Subcutaneous adipose tissue (tissue), 4 donors: ENCODE measurements around the gene RAB24. TPM values are rescaled to one million over a fixed set of nuclear protein-coding genes. Genes with fewer than 3 reads are reported as not detected.

Experiments
- CTCF ChIP-seq: fragments of 450-650 bp; IDR thresholded peaks from one replicate; pipeline ENCODE4 v1.5.1; 2016; ENCODE audit warnings: low read depth, mild to moderate bottlenecking, control low read depth, antibody characterized with exemption, moderate library complexity
- total RNA-seq, 4 donors: library from RNA; depleted of rRNA; stranded (reverse); fragments of >200 nt; gene quantifications; one replicate each; pipeline ENCODE4 v1.1.0, GENCODE V29; 2016

Gene RAB24
- total RNA-seq, 4 donors from 2014 or later, result 19.4 to 35.6 (median 26.3) TPM

GRCh38 chr5:177294632-177295031 is 8.9 kb downstream of the RAB24 start:
- TF ChIP-seq CTCF, result no peak

DNA sequence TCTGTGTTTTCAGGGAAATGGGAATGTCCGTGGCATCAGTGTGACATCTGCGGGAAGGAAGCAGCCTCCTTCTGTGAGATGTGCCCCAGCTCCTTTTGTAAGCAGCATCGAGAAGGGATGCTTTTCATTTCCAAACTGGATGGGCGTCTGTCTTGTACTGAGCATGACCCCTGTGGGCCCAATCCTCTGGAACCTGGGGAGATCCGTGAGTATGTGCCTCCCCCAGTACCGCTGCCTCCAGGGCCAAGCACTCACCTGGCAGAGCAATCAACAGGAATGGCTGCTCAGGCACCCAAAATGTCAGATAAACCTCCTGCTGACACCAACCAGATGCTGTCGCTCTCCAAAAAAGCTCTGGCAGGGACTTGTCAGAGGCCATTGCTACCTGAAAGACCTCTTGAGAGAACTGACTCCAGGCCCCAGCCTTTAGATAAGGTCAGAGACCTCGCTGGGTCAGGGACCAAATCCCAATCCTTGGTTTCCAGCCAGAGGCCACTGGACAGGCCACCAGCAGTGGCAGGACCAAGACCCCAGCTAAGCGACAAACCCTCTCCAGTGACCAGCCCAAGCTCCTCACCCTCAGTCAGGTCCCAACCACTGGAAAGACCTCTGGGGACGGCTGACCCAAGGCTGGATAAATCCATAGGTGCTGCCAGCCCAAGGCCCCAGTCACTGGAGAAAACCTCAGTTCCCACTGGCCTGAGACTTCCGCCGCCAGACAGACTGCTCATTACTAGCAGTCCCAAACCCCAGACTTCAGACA is 9.5 kb downstream of the RAB24 start:
- TF ChIP-seq CTCF, result no peak

GRCh38 chr5:177291735-177292134 is 11.8 kb downstream of the RAB24 start:
- TF ChIP-seq CTCF, result no peak

- TF ChIP-seq CTCF, result no peak
Observed at GRCh38 chr5:177290816-177291596, 12.5 kb downstream of the RAB24 start.

DNA sequence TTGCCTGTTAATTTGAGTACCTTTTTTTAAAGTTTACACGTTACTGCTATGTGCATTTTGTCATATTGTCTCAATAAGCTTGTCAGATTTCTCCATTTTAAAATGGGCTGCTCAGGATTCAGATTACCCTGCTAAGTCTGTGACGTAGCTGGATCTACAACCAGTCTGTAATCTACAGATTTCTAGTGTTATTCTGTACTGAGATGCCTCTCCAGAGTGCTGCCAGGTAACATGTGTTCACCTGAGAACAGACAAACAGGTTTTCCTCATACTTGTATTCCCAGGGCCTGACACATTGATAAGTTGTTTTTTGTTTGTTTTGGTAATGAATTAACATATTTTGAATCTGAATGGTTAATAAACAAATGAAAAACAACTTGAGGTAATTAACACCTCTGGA is 15.3 kb downstream of the RAB24 start:
- TF ChIP-seq CTCF, result no peak

- no peak for TF ChIP-seq CTCF
Observed at GRCh38 chr5:177276886-177277285, 26.6 kb downstream of the RAB24 start.

- TF ChIP-seq CTCF, result no peak
Observed at GRCh38 chr5:177275883-177276282, 27.6 kb downstream of the RAB24 start.
